B cell (primary cell): ENCODE data around the gene VWA1. TPM values are rescaled to one million over a fixed set of nuclear protein-coding genes. Genes with fewer than 3 reads are reported as not detected.
"Not testable (repeated sequence)": the region's sequence is repeated elsewhere in the genome, so short reads cannot be mapped to it uniquely, and the experiment has no call there.

Source experiments
- ATAC-seq: fragments of 200-7000 bp; cut with Tn5 transposase; one replicate; pipeline ENCODE4 v1.10.0; 2021; ENCODE audit warnings: low read depth, mild to moderate bottlenecking, moderate number of reproducible peaks, moderate library complexity
- CTCF ChIA-PET: fragments of 350-600 bp; sonication (Branson Sonifier 250); formaldehyde crosslinking; loops from one replicate; lab custom pipeline; 2021; ENCODE audit warnings: antibody characterized with exemption, inconsistent platforms; lab: Charles Lee
- POLR2A ChIA-PET: fragments of 350-600 bp; sonication (Branson Sonifier 250); formaldehyde crosslinking; loops from one replicate; lab custom pipeline; 2021; ENCODE audit warnings: antibody characterized with exemption; lab: Charles Lee
- DNase-seq: peaks from one replicate; pipeline ENCODE4 v3.0.0; 2013
- H2AFZ ChIP-seq: 2 replicates; pipeline ENCODE4 v1.6.1; 2012; ENCODE audit warnings: mild to moderate bottlenecking, low read depth, low read length; ENCODE audit not compliant: insufficient read depth, poor library complexity, severe bottlenecking
- H3K27ac ChIP-seq, 2 donors: 1 replicate in 1 of 2; 2 replicates in 1 of 2; pipeline ENCODE4 v1.5.1; 2012 to 2013; ENCODE audit warnings: low read length in 2 of 2, mild to moderate bottlenecking in 2 of 2, moderate library complexity in 1 of 2
- H3K27me3 ChIP-seq, 4 experiments: fragments of 200-600 bp in 1 of 4; sonication (generic) in 1 of 4; replicated peaks in 1 of 4; 1 replicate in 2 of 4; 2 replicates in 2 of 4; pipeline versions ENCODE4 v1.6.1 to v1.7.0; 2013 to 2016; ENCODE audit warnings: low read length in 3 of 4, mild to moderate bottlenecking in 2 of 4, mixed read lengths in 1 of 4, moderate library complexity in 1 of 4; ENCODE audit not compliant: insufficient read depth in 4 of 4, control insufficient read depth in 3 of 4; ENCODE audit errors: control extremely low read depth in 1 of 4
- H3K36me3 ChIP-seq, 2 experiments: replicated peaks in 1 of 2; 1 replicate in 1 of 2; 2 replicates in 1 of 2; pipeline versions ENCODE4 v1.6.1 to v1.7.1; 2013; ENCODE audit warnings: low read length in 1 of 2; ENCODE audit not compliant: insufficient read depth in 2 of 2, control insufficient read depth in 1 of 2; ENCODE audit errors: control extremely low read depth in 1 of 2, extremely low read depth in 1 of 2
- H3K4me1 ChIP-seq, 2 donors: fragments of 200-600 bp in 1 of 2; sonication (generic) in 1 of 2; 1 replicate in 1 of 2; 2 replicates in 1 of 2; pipeline versions ENCODE4 v1.5.1 to v1.6.1; 2013 to 2017; ENCODE audit warnings: low read length in 2 of 2; ENCODE audit not compliant: control insufficient read depth in 2 of 2, insufficient read depth in 2 of 2
- H3K4me2 ChIP-seq: replicated peaks from 2 replicates; pipeline ENCODE3; 2012; ENCODE audit warnings: mild to moderate bottlenecking, low read depth, low read length; ENCODE audit not compliant: poor library complexity, severe bottlenecking
- H3K4me3 ChIP-seq, 5 experiments: fragments of 200-600 bp in 1 of 5; sonication (generic) in 1 of 5; 1 replicate in 3 of 5; 2 replicates in 2 of 5; pipeline versions ENCODE4 v1.5.1 to v1.7.0; 2011 to 2016; ENCODE audit warnings: low read length in 4 of 5, mild to moderate bottlenecking in 4 of 5, low read depth in 2 of 5, control low read depth in 1 of 5, moderate library complexity in 1 of 5; ENCODE audit not compliant: insufficient read depth in 1 of 5; ENCODE audit errors: control extremely low read depth in 1 of 5, extremely low read depth in 1 of 5
- H3K79me2 ChIP-seq: fragments of 200-600 bp; sonication (generic); one replicate; pipeline ENCODE4 v1.6.0; 2016; ENCODE audit warnings: low read length; ENCODE audit not compliant: control insufficient read depth, insufficient read depth
- H3K9ac ChIP-seq: fragments of 200-600 bp; sonication (generic); 2 replicates; pipeline ENCODE4 v1.6.1; 2017; ENCODE audit warnings: mild to moderate bottlenecking, low read length, moderate library complexity
- H3K9me3 ChIP-seq, 3 donors: one replicate each; pipeline versions ENCODE4 v1.6.1 to v1.7.1; 2013; ENCODE audit warnings: low read length in 2 of 3; ENCODE audit not compliant: control insufficient read depth in 2 of 3, insufficient read depth in 1 of 3; ENCODE audit errors: control extremely low read depth in 1 of 3
- H4K20me1 ChIP-seq: 2 replicates; pipeline ENCODE4 v1.6.0; 2012; ENCODE audit warnings: mild to moderate bottlenecking, low read length; ENCODE audit not compliant: insufficient read depth, control insufficient read depth, poor library complexity, severe bottlenecking
- H3K27ac Mint-ChIP-seq: one replicate; pipeline ENCODE4 v1.8.0; 2021; ENCODE audit warnings: mixed read lengths
- H3K27me3 Mint-ChIP-seq: one replicate; pipeline ENCODE4 v1.8.0; 2021; ENCODE audit warnings: mixed read lengths
- H3K4me1 Mint-ChIP-seq: one replicate; pipeline ENCODE4 v1.8.0; 2021; ENCODE audit warnings: mixed read lengths
- H3K4me3 Mint-ChIP-seq: one replicate; pipeline ENCODE4 v1.8.0; 2021; ENCODE audit warnings: mixed read lengths
- H3K9me3 Mint-ChIP-seq: one replicate; pipeline ENCODE4 v1.8.0; 2022; ENCODE audit warnings: mixed read lengths; ENCODE audit not compliant: insufficient read depth
- EZH2 ChIP-seq: IDR thresholded peaks from 2 replicates; pipeline ENCODE4 v1.6.1; 2012; ENCODE audit warnings: borderline replicate concordance, low read depth, mild to moderate bottlenecking, moderate library complexity, low read length; ENCODE audit not compliant: insufficient read depth, poor library complexity, severe bottlenecking
- WGBS: methylation state at CpG from one replicate; pipeline ENCODE4 v1.1.5; 2013; ENCODE audit warnings: missing lambda C conversion rate; ENCODE audit not compliant: insufficient coverage; 5-methylcytosine and 5-hydroxymethylcytosine counted together
- intact Hi-C: fragments of 100-400 bp; cut with micrococcal nuclease; formaldehyde crosslinking; loops from one replicate; pipeline ENCODE4 v1.10.0; 2022
- polyA plus RNA-seq: library from polyadenylated mRNA; depleted of rRNA; stranded (reverse); fragments of >200 nt; gene quantifications from 2 replicates; pipeline ENCODE4 v1.2.3, GENCODE V29; 2012
- total RNA-seq, 2 donors: library from RNA; stranded (reverse); fragments of 120-200 nt in 1 of 2; gene quantifications; 1 replicate in 1 of 2; 2 replicates in 1 of 2; pipeline versions ENCODE4 v1.2.3 to v1.2.4, GENCODE V29; 2013 to 2022
- TF ChIP-seq, protein P1 (sequence below): fragments of 200-600 bp; IDR thresholded peaks from one replicate; pipeline ENCODE4 v1.8.0; 2022; ENCODE audit warnings: antibody characterized with exemption, mild to moderate bottlenecking

VWA1 gene
- total and polyA plus RNA-seq, 2 donors (not counting 1 experiment from before 2014, with no cell fraction given), result 0.09 TPM; not detected in 1

DNA sequence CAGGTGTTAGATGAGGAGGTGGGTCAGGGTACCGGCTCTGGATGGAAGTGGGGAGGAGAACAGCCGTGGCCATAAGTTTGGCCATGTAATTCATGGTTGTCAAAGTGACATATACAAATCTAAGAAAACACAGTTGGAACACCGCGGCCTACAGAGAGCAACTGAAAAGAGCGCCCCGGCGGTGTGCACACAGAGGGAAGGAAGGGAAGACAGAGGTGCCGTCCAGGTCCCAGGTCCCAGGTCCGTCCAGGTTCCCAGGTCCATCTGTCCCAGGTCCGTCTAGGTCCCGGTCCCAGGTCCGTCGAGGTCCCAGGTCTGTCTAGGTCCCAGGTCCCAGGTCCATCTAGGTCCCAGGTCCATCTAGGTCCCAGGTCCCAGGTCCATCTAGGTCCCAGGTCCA is 23.9 kb upstream of the VWA1 start:
- peaks cover 0 to 2% of the 10 kb centered on the region in 2 experiments for H3K36me3 ChIP-seq
- H2AFZ ChIP-seq, result no peak overlapping the region
- 97% methylated on average over 11 of the region's 13 CpGs for WGBS
- ChIA-PET CTCF (no interaction called here), POLR2A (no interaction called here)
- no peak overlapping the region for H3K27ac ChIP-seq
- no peak overlapping the region for H3K4me3 Mint-ChIP-seq
- DNase-seq (no peak), ATAC-seq (no peak)
- no peaks in the 10 kb centered on the region for H3K27me3 Mint-ChIP-seq
- no peaks in the 10 kb centered on the region for H3K9me3 Mint-ChIP-seq
- intact Hi-C loops, result no loop called here
- H3K4me1 Mint-ChIP-seq, result peaks cover 20% of the 10 kb centered on the region
- H3K4me1 ChIP-seq, result peaks cover 10 to 13% of the 10 kb centered on the region in 2 donors
- H3K27ac Mint-ChIP-seq, result no peak overlapping the region
- H3K9me3 ChIP-seq, result no peaks in the 10 kb centered on the region
- H3K4me3 ChIP-seq, result no peak overlapping the region
- H3K9ac ChIP-seq, result no peak overlapping the region
- H3K79me2 ChIP-seq, result peaks cover 40% of the 10 kb centered on the region
- H4K20me1 ChIP-seq, result peaks cover 16% of the 10 kb centered on the region
- no peak overlapping the region for H3K4me2 ChIP-seq
- no peaks in the 10 kb centered on the region for H3K27me3 ChIP-seq
- no peak for TF ChIP-seq EZH2
- TF ChIP-seq, protein P1, sequence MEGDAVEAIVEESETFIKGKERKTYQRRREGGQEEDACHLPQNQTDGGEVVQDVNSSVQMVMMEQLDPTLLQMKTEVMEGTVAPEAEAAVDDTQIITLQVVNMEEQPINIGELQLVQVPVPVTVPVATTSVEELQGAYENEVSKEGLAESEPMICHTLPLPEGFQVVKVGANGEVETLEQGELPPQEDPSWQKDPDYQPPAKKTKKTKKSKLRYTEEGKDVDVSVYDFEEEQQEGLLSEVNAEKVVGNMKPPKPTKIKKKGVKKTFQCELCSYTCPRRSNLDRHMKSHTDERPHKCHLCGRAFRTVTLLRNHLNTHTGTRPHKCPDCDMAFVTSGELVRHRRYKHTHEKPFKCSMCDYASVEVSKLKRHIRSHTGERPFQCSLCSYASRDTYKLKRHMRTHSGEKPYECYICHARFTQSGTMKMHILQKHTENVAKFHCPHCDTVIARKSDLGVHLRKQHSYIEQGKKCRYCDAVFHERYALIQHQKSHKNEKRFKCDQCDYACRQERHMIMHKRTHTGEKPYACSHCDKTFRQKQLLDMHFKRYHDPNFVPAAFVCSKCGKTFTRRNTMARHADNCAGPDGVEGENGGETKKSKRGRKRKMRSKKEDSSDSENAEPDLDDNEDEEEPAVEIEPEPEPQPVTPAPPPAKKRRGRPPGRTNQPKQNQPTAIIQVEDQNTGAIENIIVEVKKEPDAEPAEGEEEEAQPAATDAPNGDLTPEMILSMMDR, result no peak

DNA sequence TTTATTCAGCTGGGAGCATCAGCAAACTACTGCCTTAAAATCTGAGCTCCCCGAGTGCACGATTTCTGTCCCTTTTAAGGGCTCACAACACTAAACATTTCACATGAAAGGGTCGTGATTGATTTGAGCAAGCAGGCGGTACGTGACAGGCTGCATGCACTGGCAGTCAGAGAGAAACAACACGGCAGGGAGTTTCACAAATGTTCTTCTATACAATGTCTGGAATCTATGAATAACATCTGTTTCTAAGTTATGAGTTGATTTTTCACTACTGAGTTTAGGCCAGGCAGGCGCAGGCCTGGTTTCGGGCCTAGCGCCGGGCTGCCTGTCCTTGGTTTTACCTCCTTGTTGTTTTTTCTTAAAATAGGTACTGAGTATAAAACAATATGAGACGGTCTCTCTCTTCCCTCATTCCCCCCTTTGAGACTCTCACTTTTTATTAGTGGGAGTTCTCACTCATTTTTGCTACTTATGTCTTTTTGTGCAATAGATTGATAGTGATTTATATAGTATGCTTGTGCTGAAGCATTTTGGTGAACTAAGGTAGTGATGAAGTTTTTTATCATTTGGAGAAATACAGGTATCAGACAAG is 23.1 kb upstream of the VWA1 start:
- 69% methylated on average over 3 of the region's 11 CpGs for WGBS
- H3K36me3 ChIP-seq, intact Hi-C loops, CTCF ChIA-PET, DNase-seq, H3K27ac Mint-ChIP-seq, ATAC-seq, H3K4me2 ChIP-seq, H3K9me3 Mint-ChIP-seq, H3K9ac ChIP-seq, H3K27ac ChIP-seq, H3K9me3 ChIP-seq, H2AFZ ChIP-seq, POLR2A ChIA-PET, H3K27me3 Mint-ChIP-seq, H3K4me3 Mint-ChIP-seq, H3K27me3 ChIP-seq, H3K4me3 ChIP-seq: not testable (repeated sequence)
- H3K79me2 ChIP-seq, result peaks cover 33% of the 10 kb centered on the region
- H4K20me1 ChIP-seq, result peaks cover 14% of the 10 kb centered on the region
- peaks cover 17% of the 10 kb centered on the region for H3K4me1 Mint-ChIP-seq
- H3K4me1 ChIP-seq, result peaks cover 10 to 12% of the 10 kb centered on the region in 2 donors
